ENCODE measurements around the gene PCDH7.

The PCDH7 gene

DNA sequence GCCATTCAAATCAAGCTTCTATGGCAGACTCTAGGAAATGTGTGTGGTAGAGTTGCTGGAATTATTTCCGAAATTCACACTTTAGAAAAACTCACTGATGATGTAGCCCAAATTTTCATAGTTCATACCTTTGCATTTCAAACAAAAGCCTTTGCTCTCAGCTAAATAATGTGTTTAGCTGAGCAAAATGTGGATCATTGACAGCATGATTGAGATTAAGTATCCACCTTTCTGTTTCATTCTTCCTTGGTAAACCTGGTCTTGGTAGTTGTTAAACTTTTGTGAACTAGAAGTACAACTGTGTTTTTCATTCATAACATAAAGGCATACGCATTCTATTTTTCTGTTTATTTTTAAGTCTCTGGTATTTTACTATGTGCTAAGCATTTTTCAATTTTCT lies 7.2 kb downstream of the PCDH7 start:
- no peaks in the 10 kb centered on the region for H3K4me1 ChIP-seq (ENCODE audit: low read length)
- no peak overlapping the region for H3K4me2 ChIP-seq (ENCODE audit: low read length)
- TF ChIP-seq EZH2phosphoT487 (IDR thresholded peaks at IDR 0.05; ENCODE audit: low read depth) = no peak
- TF ChIP-seq, protein P1, sequence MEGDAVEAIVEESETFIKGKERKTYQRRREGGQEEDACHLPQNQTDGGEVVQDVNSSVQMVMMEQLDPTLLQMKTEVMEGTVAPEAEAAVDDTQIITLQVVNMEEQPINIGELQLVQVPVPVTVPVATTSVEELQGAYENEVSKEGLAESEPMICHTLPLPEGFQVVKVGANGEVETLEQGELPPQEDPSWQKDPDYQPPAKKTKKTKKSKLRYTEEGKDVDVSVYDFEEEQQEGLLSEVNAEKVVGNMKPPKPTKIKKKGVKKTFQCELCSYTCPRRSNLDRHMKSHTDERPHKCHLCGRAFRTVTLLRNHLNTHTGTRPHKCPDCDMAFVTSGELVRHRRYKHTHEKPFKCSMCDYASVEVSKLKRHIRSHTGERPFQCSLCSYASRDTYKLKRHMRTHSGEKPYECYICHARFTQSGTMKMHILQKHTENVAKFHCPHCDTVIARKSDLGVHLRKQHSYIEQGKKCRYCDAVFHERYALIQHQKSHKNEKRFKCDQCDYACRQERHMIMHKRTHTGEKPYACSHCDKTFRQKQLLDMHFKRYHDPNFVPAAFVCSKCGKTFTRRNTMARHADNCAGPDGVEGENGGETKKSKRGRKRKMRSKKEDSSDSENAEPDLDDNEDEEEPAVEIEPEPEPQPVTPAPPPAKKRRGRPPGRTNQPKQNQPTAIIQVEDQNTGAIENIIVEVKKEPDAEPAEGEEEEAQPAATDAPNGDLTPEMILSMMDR (IDR thresholded peaks at IDR 0.05; ENCODE audit: low read depth, low read length) = no peak
- no peak overlapping the region for H3K4me3 ChIP-seq (ENCODE audit: low read length)
- H4K20me1 ChIP-seq (ENCODE audit: insufficient read depth, low read length) = no peaks in the 10 kb centered on the region
- no peaks in the 10 kb centered on the region for H3K79me2 ChIP-seq (ENCODE audit: low read length)
- H3K36me3 ChIP-seq (replicated peaks; ENCODE audit: low read depth, low read length) = no peaks in the 10 kb centered on the region
- H3K9me3 ChIP-seq (ENCODE audit: insufficient read depth, low read length) = no peaks in the 10 kb centered on the region
- no peaks in the 10 kb centered on the region for H3K27me3 ChIP-seq (ENCODE audit: low read depth, low read length)
- no peak overlapping the region for H3K9ac ChIP-seq (ENCODE audit: low read length)
- H2AFZ ChIP-seq (ENCODE audit: low read depth, low read length) = no peak overlapping the region
- no peak overlapping the region for H3K27ac ChIP-seq (ENCODE audit: low read length)

DNA sequence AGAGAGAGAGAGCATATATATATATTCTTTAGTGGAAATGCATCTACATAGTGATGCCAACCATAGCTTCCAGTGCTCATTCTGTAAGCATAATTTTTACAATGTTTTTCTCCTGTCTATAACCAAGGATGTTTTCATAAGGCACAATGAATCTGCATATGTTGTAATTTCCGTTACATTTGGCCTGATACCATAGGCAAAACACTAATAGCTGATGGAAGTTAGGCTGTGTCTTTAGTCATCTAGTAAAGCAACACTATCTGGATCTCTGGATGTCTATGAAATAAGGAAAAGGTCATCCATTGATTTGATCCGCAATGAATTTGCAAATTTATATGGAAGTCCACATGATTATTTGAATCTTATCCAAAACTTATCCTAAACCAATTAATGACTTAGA lies 8.1 kb downstream of the PCDH7 start:
- H3K36me3 ChIP-seq (replicated peaks; ENCODE audit: low read depth, low read length) = no peaks in the 10 kb centered on the region
- no peak overlapping the region for H3K4me2 ChIP-seq (ENCODE audit: low read length)
- H4K20me1 ChIP-seq (ENCODE audit: insufficient read depth, low read length) = no peaks in the 10 kb centered on the region
- H3K27ac ChIP-seq (ENCODE audit: low read length) = no peak overlapping the region
- H3K79me2 ChIP-seq (ENCODE audit: low read length) = no peaks in the 10 kb centered on the region
- no peak overlapping the region for H3K9ac ChIP-seq (ENCODE audit: low read length)
- H3K4me1 ChIP-seq (ENCODE audit: low read length) = no peaks in the 10 kb centered on the region
- TF ChIP-seq EZH2phosphoT487 (IDR thresholded peaks at IDR 0.05; ENCODE audit: low read depth) = no peak
- TF ChIP-seq, protein P1 (IDR thresholded peaks at IDR 0.05; ENCODE audit: low read depth, low read length) = no peak
- no peaks in the 10 kb centered on the region for H3K9me3 ChIP-seq (ENCODE audit: insufficient read depth, low read length)
- H2AFZ ChIP-seq (ENCODE audit: low read depth, low read length) = no peak overlapping the region
- H3K4me3 ChIP-seq (ENCODE audit: low read length) = no peak overlapping the region
- no peaks in the 10 kb centered on the region for H3K27me3 ChIP-seq (ENCODE audit: low read depth, low read length)

DNA sequence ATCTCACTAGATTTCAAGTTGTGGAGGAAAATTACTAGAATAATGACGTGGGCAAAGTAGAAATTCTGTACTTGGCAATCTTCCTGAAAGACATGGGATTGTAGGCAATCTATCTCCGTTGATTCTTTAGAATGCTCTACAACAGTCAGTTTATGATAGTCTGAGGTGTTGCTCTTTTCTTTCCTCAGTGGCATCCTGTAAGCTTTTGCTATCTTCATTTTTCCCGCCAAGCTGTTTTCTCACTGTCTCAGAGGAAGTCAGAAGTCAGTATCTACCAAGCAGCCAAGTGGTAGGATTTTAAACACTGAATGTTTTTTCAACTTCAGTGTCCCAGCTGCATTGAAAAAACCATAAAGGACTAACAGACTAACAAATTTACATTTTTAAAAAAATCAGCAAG lies 23.7 kb downstream of the PCDH7 start:
- Histone ChIP-seq H3K4me2 (ENCODE audit: low read length) (no peak overlapping the region), H2AFZ (ENCODE audit: low read depth, low read length) (no peak overlapping the region), H3K9ac (ENCODE audit: low read length) (no peak overlapping the region), H3K79me2 (ENCODE audit: low read length) (no peaks in the 10 kb centered on the region), H3K27ac (ENCODE audit: low read length) (no peak overlapping the region), H3K27me3 (ENCODE audit: low read depth, low read length) (no peaks in the 10 kb centered on the region), H3K4me3 (ENCODE audit: low read length) (no peak overlapping the region), H3K9me3 (ENCODE audit: insufficient read depth, low read length) (no peaks in the 10 kb centered on the region), H3K4me1 (ENCODE audit: low read length) (peaks cover 4% of the 10 kb centered on the region; the same call in 1 of the 2 replicates), H4K20me1 (ENCODE audit: insufficient read depth, low read length) (no peaks in the 10 kb centered on the region), H3K36me3 (replicated peaks; ENCODE audit: low read depth, low read length) (no peaks in the 10 kb centered on the region)
- TF ChIP-seq EZH2phosphoT487 (IDR thresholded peaks at IDR 0.05; ENCODE audit: low read depth) = no peak
- TF ChIP-seq, protein P1 (IDR thresholded peaks at IDR 0.05; ENCODE audit: low read depth, low read length) = no peak

DNA sequence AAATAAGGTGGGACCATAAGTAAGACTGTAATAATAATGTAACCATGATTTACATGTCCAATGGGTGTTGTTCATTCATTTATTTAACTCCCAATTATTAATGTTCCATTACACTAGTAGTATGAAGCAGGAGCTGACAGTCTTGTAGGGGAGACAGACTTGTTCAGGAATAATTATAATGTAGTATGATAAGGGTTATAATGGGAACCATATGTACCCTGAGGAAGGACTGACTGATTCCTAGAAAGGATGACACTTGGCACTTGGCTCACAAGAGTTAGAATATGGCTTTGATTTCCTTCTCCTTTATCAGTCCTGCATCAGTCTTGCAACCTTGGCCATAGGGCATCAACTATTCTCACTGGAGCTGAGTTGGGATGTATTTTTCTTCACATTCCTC lies 24.2 kb downstream of the PCDH7 start:
- H3K36me3 ChIP-seq (replicated peaks; ENCODE audit: low read depth, low read length) = no peaks in the 10 kb centered on the region
- H3K9ac ChIP-seq (ENCODE audit: low read length) = no peak overlapping the region
- H3K4me2 ChIP-seq (ENCODE audit: low read length) = no peak overlapping the region
- H4K20me1 ChIP-seq (ENCODE audit: insufficient read depth, low read length) = no peaks in the 10 kb centered on the region
- H3K79me2 ChIP-seq (ENCODE audit: low read length) = no peaks in the 10 kb centered on the region
- no peaks in the 10 kb centered on the region for H3K9me3 ChIP-seq (ENCODE audit: insufficient read depth, low read length)
- no peaks in the 10 kb centered on the region for H3K27me3 ChIP-seq (ENCODE audit: low read depth, low read length)
- no peak for TF ChIP-seq EZH2phosphoT487 (IDR thresholded peaks at IDR 0.05; ENCODE audit: low read depth)
- TF ChIP-seq, protein P1 (IDR thresholded peaks at IDR 0.05; ENCODE audit: low read depth, low read length) = no peak
- peaks cover 2% of the 10 kb centered on the region; the same call in 1 of the 2 replicates for H3K4me1 ChIP-seq (ENCODE audit: low read length)
- no peak overlapping the region for H3K4me3 ChIP-seq (ENCODE audit: low read length)
- no peak overlapping the region for H2AFZ ChIP-seq (ENCODE audit: low read depth, low read length)
- no peak overlapping the region for H3K27ac ChIP-seq (ENCODE audit: low read length)

All from OCI-LY3 (cell line).